KMS-11 (cell line): Measurements from ENCODE around the gene IFI44.

Experiments used
- H2AFZ ChIP-seq: fragments of 200-600 bp; sonication (generic); 2 replicates; pipeline ENCODE4 v1.6.1; 2016; ENCODE audit warnings: antibody characterized with exemption, mixed run types, low read depth
- H3K27ac ChIP-seq: fragments of 200-600 bp; sonication (generic); 2 replicates; pipeline ENCODE4 v1.6.1; 2016; ENCODE audit warnings: mild to moderate bottlenecking, mixed run types
- H3K27me3 ChIP-seq: fragments of 200-600 bp; sonication (generic); 2 replicates; pipeline ENCODE4 v1.6.1; 2017; ENCODE audit warnings: mild to moderate bottlenecking, low read depth, mixed run types, moderate library complexity; ENCODE audit not compliant: insufficient read depth
- H3K36me3 ChIP-seq: fragments of 200-600 bp; sonication (generic); 2 replicates; pipeline ENCODE4 v1.6.1; 2017; ENCODE audit warnings: mild to moderate bottlenecking, mixed run types; ENCODE audit not compliant: insufficient read depth
- H3K4me1 ChIP-seq: fragments of 200-600 bp; sonication (generic); 2 replicates; pipeline ENCODE4 v1.6.1; 2016; ENCODE audit warnings: mild to moderate bottlenecking, low read depth, mixed run types; ENCODE audit not compliant: poor library complexity, severe bottlenecking
- H3K4me2 ChIP-seq: fragments of 200-600 bp; sonication (generic); 2 replicates; pipeline ENCODE4 v1.7.0; 2016; ENCODE audit warnings: mild to moderate bottlenecking, mixed run types
- H3K4me3 ChIP-seq: fragments of 200-600 bp; sonication (generic); IDR thresholded peaks from 2 replicates; pipeline ENCODE4 v1.6.1; 2017; ENCODE audit warnings: low read depth, low read length, mixed read lengths; ENCODE audit not compliant: insufficient read depth
- H3K79me2 ChIP-seq: fragments of 200-600 bp; sonication (generic); 2 replicates; pipeline ENCODE4 v1.6.1; 2016; ENCODE audit warnings: low read depth, mixed run types; ENCODE audit not compliant: insufficient read depth
- H3K9ac ChIP-seq: fragments of 200-600 bp; sonication (generic); 2 replicates; pipeline ENCODE4 v1.6.1; 2016; ENCODE audit warnings: mild to moderate bottlenecking, mixed run types
- H4K20me1 ChIP-seq: fragments of 200-600 bp; sonication (generic); 2 replicates; pipeline ENCODE4 v1.6.1; 2016; ENCODE audit warnings: mild to moderate bottlenecking, mixed run types; ENCODE audit not compliant: insufficient read depth
- CTCF ChIP-seq: fragments of 200-600 bp; sonication (generic); conservative IDR thresholded peaks from 2 replicates; pipeline ENCODE4 v1.6.1; 2017; ENCODE audit warnings: low read depth, mild to moderate bottlenecking, antibody characterized with exemption, low read length, moderate library complexity, mixed read lengths

Gene IFI44

DNA sequence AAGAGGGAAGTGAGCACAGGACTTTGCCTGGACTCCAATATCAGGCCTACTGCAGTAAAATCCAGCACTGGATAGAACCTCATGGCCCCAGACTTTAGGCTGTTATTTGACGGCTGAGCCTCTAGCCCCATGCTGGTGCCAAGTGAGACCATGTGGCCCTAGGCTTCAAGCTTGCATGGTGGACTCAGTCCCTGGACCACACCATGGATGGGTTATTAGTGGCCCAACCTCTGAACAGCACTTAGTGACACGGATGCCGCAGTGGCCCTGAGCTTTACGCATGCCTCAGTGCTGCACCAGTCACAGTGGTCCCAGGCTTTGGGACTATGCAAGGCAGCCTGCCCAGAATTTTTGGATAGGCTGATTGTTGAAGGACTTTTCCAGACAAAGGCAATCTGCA lies 16.4 kb upstream of the IFI44 start:
- Histone ChIP-seq H3K27ac (no peak overlapping the region), H2AFZ (no peak overlapping the region), H3K79me2 (no peaks in the 10 kb centered on the region), H3K9ac (no peak overlapping the region), H3K4me3 (no peak overlapping the region), H3K4me1 (no peaks in the 10 kb centered on the region), H3K4me2 (no peak overlapping the region), H3K36me3 (no peaks in the 10 kb centered on the region), H4K20me1 (no peaks in the 10 kb centered on the region), H3K27me3 (no peaks in the 10 kb centered on the region)
- no peak for TF ChIP-seq CTCF

GRCh38 chr1:78640462-78640861 lies 9.2 kb upstream of the IFI44 start:
- TF ChIP-seq CTCF = no peak
- Histone ChIP-seq H3K4me2 (no peak overlapping the region), H3K79me2 (no peaks in the 10 kb centered on the region), H3K27me3 (no peaks in the 10 kb centered on the region), H3K9ac (no peak overlapping the region), H2AFZ (no peak overlapping the region), H3K27ac (no peak overlapping the region), H3K4me1 (no peaks in the 10 kb centered on the region), H3K4me3 (no peak overlapping the region), H3K36me3 (no peaks in the 10 kb centered on the region), H4K20me1 (no peaks in the 10 kb centered on the region)

GRCh38 chr1:78641558-78641957 lies 8.1 kb upstream of the IFI44 start:
- Histone ChIP-seq H3K36me3 (no peaks in the 10 kb centered on the region), H3K9ac (no peak overlapping the region), H2AFZ (no peak overlapping the region), H3K27ac (no peak overlapping the region), H3K79me2 (no peaks in the 10 kb centered on the region), H3K27me3 (no peaks in the 10 kb centered on the region), H4K20me1 (no peaks in the 10 kb centered on the region), H3K4me2 (no peak overlapping the region), H3K4me3 (no peak overlapping the region), H3K4me1 (no peaks in the 10 kb centered on the region)
- no peak for TF ChIP-seq CTCF

DNA sequence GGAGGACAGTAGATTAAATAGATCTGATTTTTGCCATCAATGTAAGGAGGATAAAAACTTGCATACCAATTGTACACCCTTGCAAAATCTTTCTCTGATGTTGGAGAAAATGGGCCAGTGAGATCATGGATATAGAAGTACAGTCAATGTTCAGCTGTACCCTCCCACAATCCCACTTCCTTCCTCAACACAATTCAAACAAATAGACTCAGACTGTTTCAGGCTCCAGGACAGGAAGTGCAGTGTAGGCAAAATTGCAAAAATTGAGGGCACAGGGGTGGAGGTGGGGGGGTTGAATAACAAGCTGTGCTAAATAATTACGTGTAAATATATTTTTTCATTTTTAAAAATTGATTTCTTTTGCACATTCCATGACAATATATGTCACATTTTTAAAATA lies 3.9 kb upstream of the IFI44 start:
- Histone ChIP-seq H4K20me1 (no peaks in the 10 kb centered on the region), H3K4me2 (no peak overlapping the region), H3K79me2 (no peaks in the 10 kb centered on the region), H3K4me1 (peaks cover 14% of the 10 kb centered on the region), H3K4me3 (no peak overlapping the region), H3K27ac (no peak overlapping the region), H3K36me3 (no peaks in the 10 kb centered on the region), H3K27me3 (no peaks in the 10 kb centered on the region), H3K9ac (no peak overlapping the region), H2AFZ (no peak overlapping the region)
- TF ChIP-seq CTCF = no peak

DNA sequence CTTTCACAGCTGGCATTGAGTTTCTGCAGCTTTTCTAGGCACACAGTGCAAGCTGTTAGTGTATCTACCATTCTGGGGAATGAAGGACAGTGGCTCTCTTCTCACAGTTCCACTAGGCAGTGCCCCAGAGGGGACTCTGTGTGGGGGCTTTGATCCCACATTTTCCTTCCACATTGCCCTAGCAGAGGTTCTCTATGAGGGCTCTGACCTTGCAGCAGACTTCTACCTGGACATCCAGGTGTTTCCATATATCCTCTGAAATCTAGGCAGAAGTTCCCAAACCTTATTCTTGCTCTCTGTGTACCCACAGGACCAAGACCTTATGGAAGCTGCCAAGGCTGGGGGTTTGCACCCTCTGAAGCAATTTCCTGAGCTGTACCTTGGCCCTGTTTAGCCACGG lies 2.4 kb upstream of the IFI44 start:
- H3K4me1 ChIP-seq = peaks cover 14% of the 10 kb centered on the region
- H3K4me3 ChIP-seq = no peak overlapping the region
- H2AFZ ChIP-seq = no peak overlapping the region
- no peak overlapping the region for H3K4me2 ChIP-seq
- no peaks in the 10 kb centered on the region for H3K27me3 ChIP-seq
- H3K36me3 ChIP-seq = no peaks in the 10 kb centered on the region
- H3K9ac ChIP-seq = no peak overlapping the region
- H3K27ac ChIP-seq = no peak overlapping the region
- H4K20me1 ChIP-seq = no peaks in the 10 kb centered on the region
- no peak for TF ChIP-seq CTCF
- no peaks in the 10 kb centered on the region for H3K79me2 ChIP-seq
